SK-N-SH (cell line): Measurements from ENCODE around the gene IGFBP3. TPM values are rescaled to one million over a fixed set of nuclear protein-coding genes. Genes with fewer than 3 reads are reported as not detected.

ENCODE experiments used
- CTCF ChIA-PET: fragments of 300-600, 350-600 bp; formaldehyde crosslinking; extraction: SDS; loops from one replicate; lab custom pipeline; 2021; lab: Yijun Ruan, JAX
- POLR2A ChIA-PET: fragments of 350-600 bp; sonication (Branson Sonifier 250); formaldehyde crosslinking; extraction: SDS; loops from one replicate; lab custom pipeline; 2020; ENCODE audit warnings: antibody characterized with exemption, inconsistent platforms; lab: Yijun Ruan, JAX
- DNase-seq: peaks from one replicate; pipeline ENCODE4 v3.0.0; 2012
- H2AFZ ChIP-seq: fragments of 200-600 bp; sonication (generic); 2 replicates; pipeline ENCODE4 v1.8.1; 2016; ENCODE audit warnings: antibody characterized with exemption, mild to moderate bottlenecking, low read depth
- H3F3A ChIP-seq: fragments of 200-600 bp; sonication (generic); replicated peaks from 2 replicates; pipeline ENCODE3; 2016; ENCODE audit warnings: antibody characterized with exemption, mild to moderate bottlenecking; ENCODE audit not compliant: insufficient read depth
- H3K27ac ChIP-seq, 2 experiments: fragments of 200-500 bp in 1 of 2; fragments of 200-600 bp in 1 of 2; sonication (Bioruptor generic) in 1 of 2; sonication (generic), shearing (Covaris generic) in 1 of 2; 2 replicates each; pipeline versions ENCODE4 v1.5.1 to v1.6.1; 2014 to 2016; ENCODE audit warnings: low read depth in 2 of 2, inconsistent platforms in 1 of 2, low read length in 1 of 2, mild to moderate bottlenecking in 1 of 2, mixed read lengths in 1 of 2
- H3K27me3 ChIP-seq: fragments of 200-600 bp; sonication (generic), shearing (Covaris generic); 2 replicates; pipeline ENCODE4 v1.6.1; 2016; ENCODE audit warnings: mixed run types; ENCODE audit not compliant: insufficient read depth
- H3K36me3 ChIP-seq, 2 experiments: fragments of 200-500 bp in 1 of 2; fragments of 200-600 bp in 1 of 2; sonication (Bioruptor generic) in 1 of 2; sonication (generic) in 1 of 2; replicated peaks in 1 of 2; 2 replicates each; pipeline versions ENCODE3 to v1.5.1; 2014 to 2016; ENCODE audit warnings: low read length in 1 of 2, mild to moderate bottlenecking in 1 of 2; ENCODE audit not compliant: insufficient read depth in 2 of 2, control insufficient read depth in 1 of 2
- H3K4me1 ChIP-seq, 2 experiments: fragments of 200-500 bp in 1 of 2; fragments of 200-600 bp in 1 of 2; sonication (Bioruptor generic) in 1 of 2; sonication (generic), shearing (Covaris generic) in 1 of 2; 2 replicates each; pipeline versions ENCODE4 v1.5.1 to v1.6.1; 2014 to 2016; ENCODE audit warnings: low read depth in 1 of 2, low read length in 1 of 2, mixed run types in 1 of 2; ENCODE audit not compliant: insufficient read depth in 2 of 2, control insufficient read depth in 1 of 2
- H3K4me2 ChIP-seq: fragments of 200-600 bp; sonication (generic), shearing (Covaris generic); 2 replicates; pipeline ENCODE4 v1.6.1; 2017; ENCODE audit warnings: mixed run types
- H3K4me3 ChIP-seq, 2 experiments: fragments of 200-500 bp in 1 of 2; fragments of 200-600 bp in 1 of 2; sonication (Bioruptor generic) in 1 of 2; sonication (generic), shearing (Covaris generic) in 1 of 2; 2 replicates each; pipeline versions ENCODE4 v1.5.1 to v1.8.1; 2014 to 2016; ENCODE audit warnings: low read depth in 2 of 2, inconsistent platforms in 1 of 2, low read length in 1 of 2, mild to moderate bottlenecking in 1 of 2, mixed read lengths in 1 of 2, moderate library complexity in 1 of 2
- H3K79me2 ChIP-seq: fragments of 200-600 bp; sonication (generic); 2 replicates; pipeline ENCODE4 v1.8.1; 2017; ENCODE audit warnings: mild to moderate bottlenecking; ENCODE audit not compliant: insufficient read depth
- H3K9ac ChIP-seq: fragments of 200-600 bp; sonication (generic); 2 replicates; pipeline ENCODE4 v1.6.1; 2017; ENCODE audit warnings: mixed run types
- H3K9me2 ChIP-seq: fragments of 200-600 bp; sonication (generic); 2 replicates; pipeline ENCODE4 v1.6.1; 2017; ENCODE audit warnings: mixed run types
- H3K9me3 ChIP-seq: fragments of 200-600 bp; sonication (generic); 2 replicates; pipeline ENCODE4 v1.6.1; 2017; ENCODE audit warnings: mixed run types, mild to moderate bottlenecking, moderate library complexity
- H4K20me1 ChIP-seq: fragments of 200-600 bp; sonication (generic); 2 replicates; pipeline ENCODE4 v1.6.1; 2017; ENCODE audit warnings: mild to moderate bottlenecking, mixed run types; ENCODE audit not compliant: insufficient read depth
- CHD2 ChIP-seq: fragments of 150-350 bp; IDR thresholded peaks from 2 replicates; pipeline ENCODE4 v1.6.1; 2018; ENCODE audit warnings: low read length; ENCODE audit not compliant: partially characterized antibody
- ELF1 ChIP-seq: IDR thresholded peaks from 2 replicates; pipeline ENCODE4 v1.4.0; 2012
- EP300 ChIP-seq, 2 experiments: IDR thresholded peaks; 2 replicates each; pipeline versions ENCODE4 v1.4.0 to v1.6.1; 2012; ENCODE audit warnings: borderline replicate concordance in 1 of 2, low read depth in 1 of 2, low read length in 1 of 2
- EZH2phosphoT487 ChIP-seq: fragments of 200-600 bp; sonication (generic); IDR thresholded peaks from 2 replicates; pipeline ENCODE4 v1.6.1; 2017; ENCODE audit warnings: low read depth, mixed run types, mild to moderate bottlenecking, antibody characterized with exemption, moderate library complexity, borderline replicate concordance
- FOXJ3 ChIP-seq: sonication (generic); formaldehyde crosslinking; IDR thresholded peaks from 2 replicates; pipeline ENCODE4 v1.5.1; 2020; ENCODE audit warnings: mild to moderate bottlenecking, missing genetic modification reagents
- JUND ChIP-seq: IDR thresholded peaks from 2 replicates; pipeline ENCODE4 v1.4.0; 2012
- MAX ChIP-seq: IDR thresholded peaks from 2 replicates; pipeline ENCODE4 v1.4.0; 2012; ENCODE audit warnings: low read depth
- MEF2A ChIP-seq: IDR thresholded peaks from 2 replicates; pipeline ENCODE4 v1.4.0; 2012; ENCODE audit warnings: low read depth, borderline replicate concordance
- MXI1 ChIP-seq: IDR thresholded peaks from 2 replicates; pipeline ENCODE4 v1.6.1; 2012; ENCODE audit warnings: mild to moderate bottlenecking, low read depth, low read length, improper control_type of control experiment
- NRF1 ChIP-seq: IDR thresholded peaks from 2 replicates; pipeline ENCODE4 v1.6.1; 2012; ENCODE audit warnings: low read depth, mild to moderate bottlenecking, low read length
- POLR2AphosphoS5 ChIP-seq: IDR thresholded peaks from 2 replicates; pipeline ENCODE4 v1.6.1; 2012; ENCODE audit warnings: low read depth, low read length
- RFX5 ChIP-seq: IDR thresholded peaks from 2 replicates; pipeline ENCODE4 v1.6.1; 2012; ENCODE audit warnings: mild to moderate bottlenecking, improper control_type of control experiment, low read length
- SIN3A ChIP-seq: IDR thresholded peaks from 2 replicates; pipeline ENCODE4 v1.6.1; 2012; ENCODE audit warnings: low read depth, mild to moderate bottlenecking, low read length, moderate library complexity, borderline replicate concordance
- WGBS: methylation state at CpG from one replicate; pipeline ENCODE4 v1.1.6; 2017; ENCODE audit warnings: low lambda C conversion rate; 5-methylcytosine and 5-hydroxymethylcytosine counted together
- polyA plus RNA-seq, 3 experiments: library from polyadenylated mRNA; depleted of rRNA; stranded (reverse); fragments of >200 nt; gene quantifications; 2 replicates each; pipeline ENCODE4 v1.2.3, GENCODE V29; 2012
- TF ChIP-seq, protein P1 (sequence below): IDR thresholded peaks from 2 replicates; pipeline ENCODE4 v1.4.0; 2012; ENCODE audit warnings: low read depth, borderline replicate concordance
- TF ChIP-seq, protein P2 (sequence below): IDR thresholded peaks from 2 replicates; pipeline ENCODE4; 2012
- TF ChIP-seq, protein P3 (sequence below): fragments of 150-350 bp; IDR thresholded peaks from 2 replicates; pipeline ENCODE4 v1.6.1; 2017; ENCODE audit warnings: antibody characterized with exemption, low read length, low read depth, borderline replicate concordance
- TF ChIP-seq, protein P4 (sequence below): IDR thresholded peaks from 2 replicates; pipeline ENCODE4 v1.6.1; 2012; ENCODE audit warnings: mild to moderate bottlenecking, low read depth, low read length, moderate library complexity

IGFBP3 gene
- polyA plus RNA-seq (2012; rRNA removed): 51.2 and 80.3 TPM in 2 replicates
- polyA plus RNA-seq (2012; cell fraction: cytosol; rRNA removed): 58.5 and 59.1 TPM in 2 replicates
- polyA plus RNA-seq (2012; cell fraction: nucleus; rRNA removed): 80.5 and 102 TPM in 2 replicates

- Histone ChIP-seq H3K4me3 (peak within 1 kb of the TSS; percentile 58 to 72), H3K4me2 (peak within 1 kb of the TSS; percentile 84), H3K27me3 (no peaks in the 10 kb centered on the region), H2AFZ (peak within 1 kb of the TSS; percentile 24; the same call in 1 of the 2 replicates), H3K9me3 (no peaks in the 10 kb centered on the region), H3K79me2 (peaks cover 28% of the 10 kb centered on the region), H3K9ac (peak within 1 kb of the TSS; percentile 55), H3K9me2 (no peaks in the 10 kb centered on the region), H3K27ac (no peak within 1 kb of the TSS), H3K36me3 (peaks cover 2 to 22% of the 10 kb centered on the region in 2 experiments), H4K20me1 (peaks cover 32% of the 10 kb centered on the region), H3F3A (peaks cover 31% of the 10 kb centered on the region), H3K4me1 (peaks cover 26 to 38% of the 10 kb centered on the region in 2 experiments)
- POLR2A ChIA-PET: interaction anchor here (0.8 kb wide), 1 partner anchor 1268 kb away, joined by 3 read pairs; no protein-coding TSS in a partner anchor
- DNase-seq: peak; percentile 90
- under 1% methylated on average over 29 of the region's 111 CpGs for WGBS
- CTCF ChIA-PET: interaction anchor here (0.6 to 10.7 kb wide), 37 partner anchors 9 to 1333 kb away, joined by 3 to 291 read pairs (median 5); partner anchors contain the start of gene IGFBP1
- no peak for TF ChIP-seq CHD2
- TF ChIP-seq NRF1: peak; percentile 74
- no peak for TF ChIP-seq FOXJ3 (CRISPR knock-in tag)
- TF ChIP-seq RFX5: no peak
- TF ChIP-seq EZH2phosphoT487: no peak
- TF ChIP-seq MEF2A: no peak
- TF ChIP-seq POLR2AphosphoS5: no peak
- TF ChIP-seq, protein P1, sequence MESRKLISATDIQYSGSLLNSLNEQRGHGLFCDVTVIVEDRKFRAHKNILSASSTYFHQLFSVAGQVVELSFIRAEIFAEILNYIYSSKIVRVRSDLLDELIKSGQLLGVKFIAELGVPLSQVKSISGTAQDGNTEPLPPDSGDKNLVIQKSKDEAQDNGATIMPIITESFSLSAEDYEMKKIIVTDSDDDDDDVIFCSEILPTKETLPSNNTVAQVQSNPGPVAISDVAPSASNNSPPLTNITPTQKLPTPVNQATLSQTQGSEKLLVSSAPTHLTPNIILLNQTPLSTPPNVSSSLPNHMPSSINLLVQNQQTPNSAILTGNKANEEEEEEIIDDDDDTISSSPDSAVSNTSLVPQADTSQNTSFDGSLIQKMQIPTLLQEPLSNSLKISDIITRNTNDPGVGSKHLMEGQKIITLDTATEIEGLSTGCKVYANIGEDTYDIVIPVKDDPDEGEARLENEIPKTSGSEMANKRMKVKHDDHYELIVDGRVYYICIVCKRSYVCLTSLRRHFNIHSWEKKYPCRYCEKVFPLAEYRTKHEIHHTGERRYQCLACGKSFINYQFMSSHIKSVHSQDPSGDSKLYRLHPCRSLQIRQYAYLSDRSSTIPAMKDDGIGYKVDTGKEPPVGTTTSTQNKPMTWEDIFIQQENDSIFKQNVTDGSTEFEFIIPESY: no peak
- TF ChIP-seq, protein P2, sequence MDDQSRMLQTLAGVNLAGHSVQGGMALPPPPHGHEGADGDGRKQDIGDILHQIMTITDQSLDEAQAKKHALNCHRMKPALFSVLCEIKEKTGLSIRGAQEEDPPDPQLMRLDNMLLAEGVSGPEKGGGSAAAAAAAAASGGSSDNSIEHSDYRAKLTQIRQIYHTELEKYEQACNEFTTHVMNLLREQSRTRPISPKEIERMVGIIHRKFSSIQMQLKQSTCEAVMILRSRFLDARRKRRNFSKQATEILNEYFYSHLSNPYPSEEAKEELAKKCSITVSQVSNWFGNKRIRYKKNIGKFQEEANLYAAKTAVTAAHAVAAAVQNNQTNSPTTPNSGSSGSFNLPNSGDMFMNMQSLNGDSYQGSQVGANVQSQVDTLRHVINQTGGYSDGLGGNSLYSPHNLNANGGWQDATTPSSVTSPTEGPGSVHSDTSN: no peak
- TF ChIP-seq, protein P3, sequence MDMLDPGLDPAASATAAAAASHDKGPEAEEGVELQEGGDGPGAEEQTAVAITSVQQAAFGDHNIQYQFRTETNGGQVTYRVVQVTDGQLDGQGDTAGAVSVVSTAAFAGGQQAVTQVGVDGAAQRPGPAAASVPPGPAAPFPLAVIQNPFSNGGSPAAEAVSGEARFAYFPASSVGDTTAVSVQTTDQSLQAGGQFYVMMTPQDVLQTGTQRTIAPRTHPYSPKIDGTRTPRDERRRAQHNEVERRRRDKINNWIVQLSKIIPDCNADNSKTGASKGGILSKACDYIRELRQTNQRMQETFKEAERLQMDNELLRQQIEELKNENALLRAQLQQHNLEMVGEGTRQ: no peak
- peak; percentile 22; the same call in 1 of the 2 replicates for TF ChIP-seq MXI1
- TF ChIP-seq MAX: no peak
- TF ChIP-seq ELF1: no peak
- no peak for TF ChIP-seq EP300 (IDR thresholded peaks at IDR 0.05; ENCODE audit: borderline replicate concordance in 1 of 2, low read depth in 1 of 2, low read length in 1 of 2)
- TF ChIP-seq JUND: no peak
- no peak for TF ChIP-seq SIN3A
- TF ChIP-seq, protein P4, sequence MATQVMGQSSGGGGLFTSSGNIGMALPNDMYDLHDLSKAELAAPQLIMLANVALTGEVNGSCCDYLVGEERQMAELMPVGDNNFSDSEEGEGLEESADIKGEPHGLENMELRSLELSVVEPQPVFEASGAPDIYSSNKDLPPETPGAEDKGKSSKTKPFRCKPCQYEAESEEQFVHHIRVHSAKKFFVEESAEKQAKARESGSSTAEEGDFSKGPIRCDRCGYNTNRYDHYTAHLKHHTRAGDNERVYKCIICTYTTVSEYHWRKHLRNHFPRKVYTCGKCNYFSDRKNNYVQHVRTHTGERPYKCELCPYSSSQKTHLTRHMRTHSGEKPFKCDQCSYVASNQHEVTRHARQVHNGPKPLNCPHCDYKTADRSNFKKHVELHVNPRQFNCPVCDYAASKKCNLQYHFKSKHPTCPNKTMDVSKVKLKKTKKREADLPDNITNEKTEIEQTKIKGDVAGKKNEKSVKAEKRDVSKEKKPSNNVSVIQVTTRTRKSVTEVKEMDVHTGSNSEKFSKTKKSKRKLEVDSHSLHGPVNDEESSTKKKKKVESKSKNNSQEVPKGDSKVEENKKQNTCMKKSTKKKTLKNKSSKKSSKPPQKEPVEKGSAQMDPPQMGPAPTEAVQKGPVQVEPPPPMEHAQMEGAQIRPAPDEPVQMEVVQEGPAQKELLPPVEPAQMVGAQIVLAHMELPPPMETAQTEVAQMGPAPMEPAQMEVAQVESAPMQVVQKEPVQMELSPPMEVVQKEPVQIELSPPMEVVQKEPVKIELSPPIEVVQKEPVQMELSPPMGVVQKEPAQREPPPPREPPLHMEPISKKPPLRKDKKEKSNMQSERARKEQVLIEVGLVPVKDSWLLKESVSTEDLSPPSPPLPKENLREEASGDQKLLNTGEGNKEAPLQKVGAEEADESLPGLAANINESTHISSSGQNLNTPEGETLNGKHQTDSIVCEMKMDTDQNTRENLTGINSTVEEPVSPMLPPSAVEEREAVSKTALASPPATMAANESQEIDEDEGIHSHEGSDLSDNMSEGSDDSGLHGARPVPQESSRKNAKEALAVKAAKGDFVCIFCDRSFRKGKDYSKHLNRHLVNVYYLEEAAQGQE: no peak
Measured at GRCh38 chr7:45920502-45921380, at the start of gene IGFBP3. IGFBP3 (minus strand) TSS chr7:45921272; CDS start chr7:45921140, 132 bp downstream.
